Type B pancreatic cell (in vitro differentiated cells): ENCODE data around the gene LCN12. TPM values are rescaled to one million over a fixed set of nuclear protein-coding genes. Genes with fewer than 3 reads are reported as not detected.

ENCODE experiments used
- DNase-seq: peaks from one replicate; pipeline ENCODE4 v3.0.0; 2021; ENCODE audit warnings: mixed read lengths; ENCODE audit not compliant: unreplicated experiment; ENCODE audit errors: extremely low spot score
- H3K27ac Mint-ChIP-seq: 2 replicates; pipeline ENCODE4 v1.8.0; 2021; ENCODE audit warnings: mild to moderate bottlenecking, mixed read lengths
- H3K27me3 Mint-ChIP-seq: 2 replicates; pipeline ENCODE4 v1.8.0; 2021; ENCODE audit warnings: mixed read lengths
- H3K36me3 Mint-ChIP-seq: 2 replicates; pipeline ENCODE4 v1.8.0; 2021; ENCODE audit warnings: mixed read lengths
- H3K4me1 Mint-ChIP-seq: one replicate; pipeline ENCODE4 v1.8.0; 2021; ENCODE audit warnings: mixed read lengths; ENCODE audit not compliant: unreplicated experiment
- H3K4me3 Mint-ChIP-seq: 2 replicates; pipeline ENCODE4 v1.8.0; 2021; ENCODE audit warnings: mild to moderate bottlenecking, mixed read lengths
- H3K9me3 Mint-ChIP-seq: 2 replicates; pipeline ENCODE4 v1.8.0; 2021; ENCODE audit warnings: mixed read lengths
- total RNA-seq: library from RNA; stranded (reverse); gene quantifications from 2 replicates; pipeline ENCODE4 v1.2.1, GENCODE V29; 2021; ENCODE audit warnings: low replicate concordance
- TF ChIP-seq, protein P1 (sequence below): fragments of 200-600 bp; sonication (generic); conservative IDR thresholded peaks from 2 replicates; pipeline ENCODE4 v1.5.0; 2021; ENCODE audit warnings: antibody characterized with exemption, mild to moderate bottlenecking

The LCN12 gene
- total RNA-seq, 1 donor from 2014 or later = 8.3 TPM

DNA sequence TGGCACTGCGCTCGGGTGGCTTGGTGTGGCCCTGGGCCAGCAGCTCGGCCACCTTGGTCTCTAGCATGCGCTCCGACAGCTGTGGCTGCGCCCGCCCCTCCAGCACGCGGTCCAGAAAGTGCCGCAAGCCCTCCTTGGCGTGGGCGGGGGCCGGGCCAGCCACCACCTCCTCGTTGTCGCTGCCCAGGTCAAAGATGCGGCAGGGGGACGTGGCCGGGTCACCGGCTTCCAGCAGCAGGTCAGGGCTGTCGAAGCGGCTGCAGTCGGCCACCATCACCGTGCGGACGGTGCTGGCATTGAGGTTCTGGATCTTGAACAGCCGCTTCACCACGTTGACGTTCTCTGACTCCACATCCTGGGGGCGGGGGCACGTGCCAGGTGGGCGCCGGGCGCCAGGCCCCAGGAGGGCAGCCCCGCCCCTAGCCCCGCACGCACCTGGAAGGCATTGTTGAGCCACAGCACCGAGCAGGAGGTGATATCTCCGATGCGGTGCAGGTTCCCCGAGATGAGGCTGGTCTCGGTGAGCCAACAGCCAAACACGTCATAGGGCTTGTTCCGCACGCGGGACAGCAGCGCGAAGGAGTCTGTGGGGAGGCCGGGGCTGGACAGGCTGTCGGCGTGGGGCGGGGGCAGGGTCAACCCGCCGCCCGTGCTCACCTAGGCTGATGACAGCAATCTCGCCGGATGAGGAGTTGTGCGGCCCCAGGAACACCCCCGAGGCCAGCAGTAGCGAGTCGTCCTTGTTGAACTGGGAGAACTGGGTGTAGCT is 9.8 kb upstream of the LCN12 start:
- Mint-ChIP-seq H3K4me3 (peak overlapping the region; percentile 61), H3K9me3 (no peaks in the 10 kb centered on the region), H3K27ac (no peak overlapping the region), H3K27me3 (no peaks in the 10 kb centered on the region), H3K4me1 (peaks cover 4% of the 10 kb centered on the region), H3K36me3 (peaks cover 7% of the 10 kb centered on the region)
- TF ChIP-seq, protein P1, sequence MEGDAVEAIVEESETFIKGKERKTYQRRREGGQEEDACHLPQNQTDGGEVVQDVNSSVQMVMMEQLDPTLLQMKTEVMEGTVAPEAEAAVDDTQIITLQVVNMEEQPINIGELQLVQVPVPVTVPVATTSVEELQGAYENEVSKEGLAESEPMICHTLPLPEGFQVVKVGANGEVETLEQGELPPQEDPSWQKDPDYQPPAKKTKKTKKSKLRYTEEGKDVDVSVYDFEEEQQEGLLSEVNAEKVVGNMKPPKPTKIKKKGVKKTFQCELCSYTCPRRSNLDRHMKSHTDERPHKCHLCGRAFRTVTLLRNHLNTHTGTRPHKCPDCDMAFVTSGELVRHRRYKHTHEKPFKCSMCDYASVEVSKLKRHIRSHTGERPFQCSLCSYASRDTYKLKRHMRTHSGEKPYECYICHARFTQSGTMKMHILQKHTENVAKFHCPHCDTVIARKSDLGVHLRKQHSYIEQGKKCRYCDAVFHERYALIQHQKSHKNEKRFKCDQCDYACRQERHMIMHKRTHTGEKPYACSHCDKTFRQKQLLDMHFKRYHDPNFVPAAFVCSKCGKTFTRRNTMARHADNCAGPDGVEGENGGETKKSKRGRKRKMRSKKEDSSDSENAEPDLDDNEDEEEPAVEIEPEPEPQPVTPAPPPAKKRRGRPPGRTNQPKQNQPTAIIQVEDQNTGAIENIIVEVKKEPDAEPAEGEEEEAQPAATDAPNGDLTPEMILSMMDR = no peak
- DNase-seq = no peak

DNA sequence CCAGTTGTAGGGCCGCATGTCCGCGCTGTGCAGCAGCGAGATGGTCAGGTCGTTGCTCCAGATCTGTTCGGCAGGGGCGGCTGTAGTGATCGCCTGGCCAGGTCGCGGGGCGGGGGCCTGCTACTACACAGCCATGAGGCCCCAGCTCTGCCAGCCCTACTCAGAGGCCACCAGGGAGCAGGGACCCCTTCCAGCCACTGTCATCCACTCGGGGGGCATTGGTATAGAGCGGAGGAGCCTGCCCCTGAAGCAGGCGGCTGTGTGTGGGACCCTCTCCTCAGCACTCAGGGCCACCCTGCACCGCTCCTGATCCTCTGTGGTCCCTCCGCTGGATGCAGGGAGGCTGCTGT is 9.2 kb upstream of the LCN12 start:
- peak overlapping the region; percentile 61 for H3K4me3 Mint-ChIP-seq
- peaks cover 5% of the 10 kb centered on the region for H3K36me3 Mint-ChIP-seq
- no peaks in the 10 kb centered on the region for H3K9me3 Mint-ChIP-seq
- no peaks in the 10 kb centered on the region for H3K27me3 Mint-ChIP-seq
- TF ChIP-seq, protein P1 = no peak
- peak; percentile 59 for DNase-seq
- no peak overlapping the region for H3K27ac Mint-ChIP-seq
- H3K4me1 Mint-ChIP-seq = peaks cover 4% of the 10 kb centered on the region

DNA sequence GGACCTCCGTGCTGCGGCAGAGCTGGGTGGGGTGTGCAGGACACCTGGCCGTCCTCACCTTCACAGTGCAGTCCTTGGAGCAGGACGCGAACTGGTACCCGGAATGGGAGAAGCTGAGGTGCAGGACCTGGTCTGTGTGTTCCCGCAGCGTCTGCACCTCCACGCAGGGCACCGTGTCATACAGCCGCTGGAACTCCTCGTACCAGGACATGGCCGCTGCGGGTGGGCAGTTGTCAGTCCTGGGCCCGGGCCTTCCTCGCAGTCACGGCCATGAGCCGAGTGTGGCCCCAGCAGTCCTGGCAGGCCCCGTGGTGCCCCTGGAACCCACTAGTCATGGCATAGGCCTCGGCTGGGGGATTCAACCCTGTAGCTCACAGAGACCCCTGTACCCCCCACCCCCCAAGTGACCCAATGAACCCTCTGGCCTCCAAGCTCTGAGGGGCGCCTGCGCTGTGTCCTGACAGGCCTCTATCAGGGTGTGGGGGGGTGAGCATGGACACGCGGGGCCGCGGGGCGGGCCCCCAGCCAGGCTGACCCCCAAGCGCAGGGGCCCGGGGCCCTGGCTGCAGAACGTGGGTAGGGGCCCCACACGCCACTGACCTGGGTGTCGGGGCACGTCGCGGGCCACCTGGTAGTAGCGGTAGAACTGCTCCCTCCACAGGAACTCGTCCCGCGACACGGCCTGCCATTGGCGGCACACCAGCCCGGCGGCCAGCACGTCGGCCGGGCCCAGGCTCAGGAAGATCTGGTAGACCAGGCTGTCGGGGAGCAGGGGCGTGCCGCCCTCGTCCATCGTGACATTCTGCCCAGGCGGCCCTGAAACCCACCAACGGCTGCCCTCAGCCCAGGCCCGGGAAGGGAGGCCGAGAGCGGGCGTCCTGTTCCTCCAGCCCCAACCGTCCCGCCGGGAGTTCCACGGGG is 8.5 kb upstream of the LCN12 start:
- Mint-ChIP-seq H3K27me3 (no peaks in the 10 kb centered on the region), H3K9me3 (no peaks in the 10 kb centered on the region), H3K4me3 (peak overlapping the region; percentile 82), H3K36me3 (peaks cover 5% of the 10 kb centered on the region), H3K4me1 (peaks cover 4% of the 10 kb centered on the region), H3K27ac (no peak overlapping the region)
- TF ChIP-seq, protein P1 = no peak
- DNase-seq = no peak

DNA sequence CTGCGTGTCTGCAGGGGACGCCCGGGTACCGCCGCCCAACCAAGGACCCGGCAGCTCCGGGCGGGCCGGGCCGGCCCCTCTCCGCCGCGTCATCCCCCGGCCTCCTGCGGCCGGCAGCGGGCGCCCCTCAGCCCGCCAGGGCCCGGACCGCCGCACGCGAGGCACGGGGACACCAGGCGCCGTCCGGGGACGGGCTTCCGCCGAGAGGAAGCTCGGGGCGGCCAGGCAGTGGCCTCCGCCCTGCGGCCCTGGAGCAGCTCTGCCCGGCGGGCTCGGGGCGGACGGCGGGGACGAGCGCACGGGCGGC is 7.9 kb upstream of the LCN12 start:
- TF ChIP-seq, protein P1 = no peak
- Mint-ChIP-seq H3K4me3 (peak overlapping the region; percentile 82), H3K36me3 (peaks cover 3% of the 10 kb centered on the region), H3K27ac (no peak overlapping the region), H3K27me3 (no peaks in the 10 kb centered on the region), H3K4me1 (peaks cover 4% of the 10 kb centered on the region), H3K9me3 (no peaks in the 10 kb centered on the region)
- DNase-seq = no peak

DNA sequence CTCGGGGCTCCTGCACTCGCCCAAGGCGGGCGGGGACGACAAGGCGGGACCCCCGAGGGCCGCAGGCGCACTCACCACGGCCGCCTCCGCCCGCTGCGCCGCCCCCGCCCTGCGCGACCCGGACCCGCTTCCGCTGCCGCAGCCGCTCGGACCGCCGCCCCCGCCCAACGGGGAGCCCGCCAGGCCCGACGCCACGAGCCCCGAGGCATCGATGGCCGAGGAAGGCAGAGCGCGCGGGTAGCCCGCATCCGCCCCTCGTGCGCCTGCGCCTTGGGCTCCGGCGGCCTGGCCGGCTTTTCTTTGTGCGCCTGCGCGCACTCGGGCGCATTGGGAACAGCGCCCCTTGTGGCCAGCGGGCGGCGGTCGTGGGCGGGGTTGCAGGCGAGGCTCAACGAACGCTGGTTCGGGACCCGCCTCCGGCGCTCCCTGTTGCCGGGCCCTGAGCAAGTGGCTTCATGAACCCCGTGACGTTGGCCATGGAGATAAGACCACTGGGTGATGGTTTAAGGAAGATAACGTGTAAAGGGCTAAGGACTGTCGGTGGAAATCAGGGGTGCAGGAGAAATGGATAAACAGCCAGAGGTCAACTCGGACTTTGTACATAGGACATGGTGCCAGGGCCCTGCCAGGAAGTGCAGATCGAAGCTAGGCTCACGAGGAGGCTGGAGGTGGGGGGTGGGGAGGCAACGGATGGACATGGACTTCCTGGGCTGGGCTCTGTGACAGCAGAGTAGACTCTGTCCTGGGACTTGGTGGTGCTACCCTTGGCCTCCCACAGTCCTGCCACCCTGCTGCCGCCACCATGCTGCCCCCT is 7.3 kb upstream of the LCN12 start, which contains the start of the genes C8G and FBXW5:
Gene C8G, plus strand, starts transcription at position 725 of the 814 bp plus-strand sequence. Its CDS starts 78 bp downstream, at position 803.
Gene FBXW5, minus strand, starts transcription at position 220 of the 814 bp plus-strand sequence. CDS start 655 bp downstream, outside the sequence.
- TF ChIP-seq, protein P1 = peak; percentile 100
- H3K4me1 Mint-ChIP-seq = peaks cover 4% of the 10 kb centered on the region
- no peaks in the 10 kb centered on the region for H3K9me3 Mint-ChIP-seq
- H3K27ac Mint-ChIP-seq = peak within 1 kb of the TSS; percentile 83
- peak within 1 kb of the TSS; percentile 82 for H3K4me3 Mint-ChIP-seq
- no peaks in the 10 kb centered on the region for H3K36me3 Mint-ChIP-seq
- DNase-seq = peak; percentile 99
- H3K27me3 Mint-ChIP-seq = no peaks in the 10 kb centered on the region
